OCI-LY3 (cell line): ENCODE data around the gene SELENBP1.
"Not testable (repeated sequence)": the region's sequence is repeated elsewhere in the genome, so short reads cannot be mapped to it uniquely, and the experiment has no call there.

Source experiments
- H2AFZ ChIP-seq: fragments of 200-600, 300-600 bp; shearing (Covaris generic); 2 replicates; pipeline ENCODE4 v1.6.0; 2014; ENCODE audit warnings: antibody characterized with exemption, low read depth, low read length
- H3K27ac ChIP-seq: fragments of 200-600, 300-600 bp; sonication (generic); 2 replicates; pipeline ENCODE4 v1.5.1; 2014; ENCODE audit warnings: mild to moderate bottlenecking, low read length, moderate library complexity, mixed read lengths
- H3K27me3 ChIP-seq: fragments of 200-600, 300-600 bp; sonication (generic); 2 replicates; pipeline ENCODE4 v1.6.1; 2014; ENCODE audit warnings: low read depth, low read length, mixed read lengths
- H3K36me3 ChIP-seq: fragments of 200-600, 300-600 bp; sonication (generic); replicated peaks from 2 replicates; pipeline ENCODE3; 2014; ENCODE audit warnings: low read depth, low read length, mixed read lengths
- H3K4me1 ChIP-seq: fragments of 300-600, 200-600 bp; sonication (generic); 2 replicates; pipeline ENCODE4 v1.6.1; 2014; ENCODE audit warnings: low read length, mixed read lengths
- H3K4me2 ChIP-seq: fragments of 200-600, 300-600 bp; sonication (generic); 2 replicates; pipeline ENCODE4 v1.6.1; 2014; ENCODE audit warnings: low read length, mixed read lengths
- H3K4me3 ChIP-seq: fragments of 300-600, 200-600 bp; sonication (generic); 2 replicates; pipeline ENCODE4 v1.5.1; 2014; ENCODE audit warnings: antibody characterized with exemption, mild to moderate bottlenecking, low read length, moderate library complexity
- H3K79me2 ChIP-seq: fragments of 300-600, 200-600 bp; shearing (Covaris generic); 2 replicates; pipeline ENCODE4 v1.6.1; 2014; ENCODE audit warnings: mild to moderate bottlenecking, low read length, mixed read lengths
- H3K9ac ChIP-seq: fragments of 300-600, 200-600 bp; shearing (Covaris generic); 2 replicates; pipeline ENCODE4 v1.6.0; 2014; ENCODE audit warnings: mild to moderate bottlenecking, low read length, moderate library complexity
- H3K9me3 ChIP-seq: fragments of 200-600, 300-600 bp; shearing (Covaris generic); 2 replicates; pipeline ENCODE4 v1.6.1; 2014; ENCODE audit warnings: low read length, mixed read lengths; ENCODE audit not compliant: insufficient read depth
- H4K20me1 ChIP-seq: fragments of 200-600, 300-600 bp; sonication (generic); 2 replicates; pipeline ENCODE4 v1.6.1; 2016; ENCODE audit warnings: low read length, mixed read lengths; ENCODE audit not compliant: insufficient read depth
- EZH2phosphoT487 ChIP-seq: fragments of 200-600 bp; shearing (Covaris generic); IDR thresholded peaks from 2 replicates; pipeline ENCODE4 v1.6.1; 2018; ENCODE audit warnings: antibody characterized with exemption, mixed run types, low read depth
- TF ChIP-seq, protein P1 (sequence below): fragments of 200-600, 300-600 bp; sonication (generic); IDR thresholded peaks from 2 replicates; pipeline ENCODE4 v1.5.1; 2014; ENCODE audit warnings: antibody characterized with exemption, low read length, low read depth

Gene SELENBP1

DNA sequence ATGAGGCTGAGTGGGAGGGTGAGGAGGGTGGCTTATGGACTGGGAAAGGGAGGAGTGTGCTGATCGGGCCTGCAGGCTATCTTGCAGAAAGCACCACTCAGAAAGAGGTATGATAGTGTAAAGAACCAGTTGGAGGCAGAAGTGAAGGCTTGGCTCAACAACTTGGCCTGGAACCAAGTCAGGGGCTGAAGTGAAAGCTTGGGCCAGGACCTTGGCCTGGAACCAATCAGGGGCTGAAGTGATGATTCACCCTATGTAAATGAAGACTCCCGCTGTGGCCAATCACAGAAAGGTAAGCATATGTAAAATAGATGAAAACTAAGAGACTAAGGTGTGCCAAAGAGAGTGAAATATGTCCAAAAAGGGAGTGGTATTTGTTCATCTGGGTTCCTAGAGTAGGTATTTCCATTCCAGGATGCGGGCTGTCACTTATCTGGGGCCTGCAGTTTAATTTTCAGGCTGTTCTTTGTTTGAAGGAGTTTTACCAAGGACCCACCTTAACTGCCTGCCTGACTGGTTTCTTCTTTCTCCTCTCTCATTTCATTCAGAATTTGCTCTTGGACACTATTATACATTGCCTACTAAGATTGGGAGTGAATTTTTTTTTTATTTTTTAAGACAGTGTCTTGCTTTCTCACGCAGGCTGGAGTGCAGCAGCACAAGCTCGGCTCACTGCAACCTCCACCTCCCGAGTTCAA is 20.3 kb downstream of the SELENBP1 start:
- no peak overlapping the region for H3K4me3 ChIP-seq
- no peak overlapping the region for H3K27ac ChIP-seq
- H3K79me2 ChIP-seq, result no peaks in the 10 kb centered on the region
- peaks cover 19% of the 10 kb centered on the region for H3K4me1 ChIP-seq
- no peaks in the 10 kb centered on the region for H3K27me3 ChIP-seq
- H3K9me3 ChIP-seq, result peaks cover 8% of the 10 kb centered on the region
- no peaks in the 10 kb centered on the region for H4K20me1 ChIP-seq
- no peak overlapping the region for H2AFZ ChIP-seq
- H3K4me2 ChIP-seq, result no peak overlapping the region
- H3K9ac ChIP-seq, result no peak overlapping the region
- H3K36me3 ChIP-seq, result peaks cover 10% of the 10 kb centered on the region
- TF ChIP-seq, protein P1, sequence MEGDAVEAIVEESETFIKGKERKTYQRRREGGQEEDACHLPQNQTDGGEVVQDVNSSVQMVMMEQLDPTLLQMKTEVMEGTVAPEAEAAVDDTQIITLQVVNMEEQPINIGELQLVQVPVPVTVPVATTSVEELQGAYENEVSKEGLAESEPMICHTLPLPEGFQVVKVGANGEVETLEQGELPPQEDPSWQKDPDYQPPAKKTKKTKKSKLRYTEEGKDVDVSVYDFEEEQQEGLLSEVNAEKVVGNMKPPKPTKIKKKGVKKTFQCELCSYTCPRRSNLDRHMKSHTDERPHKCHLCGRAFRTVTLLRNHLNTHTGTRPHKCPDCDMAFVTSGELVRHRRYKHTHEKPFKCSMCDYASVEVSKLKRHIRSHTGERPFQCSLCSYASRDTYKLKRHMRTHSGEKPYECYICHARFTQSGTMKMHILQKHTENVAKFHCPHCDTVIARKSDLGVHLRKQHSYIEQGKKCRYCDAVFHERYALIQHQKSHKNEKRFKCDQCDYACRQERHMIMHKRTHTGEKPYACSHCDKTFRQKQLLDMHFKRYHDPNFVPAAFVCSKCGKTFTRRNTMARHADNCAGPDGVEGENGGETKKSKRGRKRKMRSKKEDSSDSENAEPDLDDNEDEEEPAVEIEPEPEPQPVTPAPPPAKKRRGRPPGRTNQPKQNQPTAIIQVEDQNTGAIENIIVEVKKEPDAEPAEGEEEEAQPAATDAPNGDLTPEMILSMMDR, result no peak
- TF ChIP-seq EZH2phosphoT487, result no peak

- not testable (repeated sequence) for H4K20me1 ChIP-seq, H2AFZ ChIP-seq, H3K27me3 ChIP-seq, H3K27ac ChIP-seq, H3K4me3 ChIP-seq, H3K9ac ChIP-seq, H3K4me2 ChIP-seq, H3K9me3 ChIP-seq
- H3K79me2 ChIP-seq, result peaks cover 14% of the 10 kb centered on the region
- H3K4me1 ChIP-seq, result peaks cover 22% of the 10 kb centered on the region
- peaks cover 20% of the 10 kb centered on the region for H3K36me3 ChIP-seq
Measured at GRCh38 chr1:151350323-151350722, 22.2 kb downstream of the SELENBP1 start.

- Histone ChIP-seq H3K4me3 (peak overlapping the region; percentile 71), H3K9ac (peak overlapping the region; percentile 76), H3K9me3 (peaks cover 8% of the 10 kb centered on the region), H3K79me2 (peaks cover 29% of the 10 kb centered on the region), H2AFZ (peak overlapping the region; percentile 12; the same call in 1 of the 2 replicates), H3K4me2 (peak overlapping the region; percentile 86), H3K36me3 (peaks cover 44% of the 10 kb centered on the region), H4K20me1 (no peaks in the 10 kb centered on the region), H3K27ac (peak overlapping the region; percentile 94), H3K27me3 (no peaks in the 10 kb centered on the region), H3K4me1 (peaks cover 28% of the 10 kb centered on the region)
- TF ChIP-seq, protein P1, result no peak
- TF ChIP-seq EZH2phosphoT487, result no peak
Measured at GRCh38 chr1:151347523-151348246, 24.8 kb downstream of the SELENBP1 start.

GRCh38 chr1:151346769-151347522 is 25.6 kb downstream of the SELENBP1 start, which contains the start of gene RFX5:
Gene RFX5 (minus strand): TSS chr1:151347252. CDS start chr1:151346320, 932 bp downstream.
- H3K4me3 ChIP-seq, result peak within 1 kb of the TSS; percentile 88
- peaks cover 28% of the 10 kb centered on the region for H3K4me1 ChIP-seq
- peak within 1 kb of the TSS; percentile 94 for H3K27ac ChIP-seq
- H3K79me2 ChIP-seq, result peaks cover 29% of the 10 kb centered on the region
- H3K9me3 ChIP-seq, result peaks cover 4% of the 10 kb centered on the region
- peak within 1 kb of the TSS; percentile 99 for H3K4me2 ChIP-seq
- no peaks in the 10 kb centered on the region for H4K20me1 ChIP-seq
- no peaks in the 10 kb centered on the region for H3K27me3 ChIP-seq
- TF ChIP-seq, protein P1, result no peak
- no peak for TF ChIP-seq EZH2phosphoT487
- H3K9ac ChIP-seq, result peak within 1 kb of the TSS; percentile 99
- H2AFZ ChIP-seq, result peak within 1 kb of the TSS; percentile 12; the same call in 1 of the 2 replicates
- peaks cover 49% of the 10 kb centered on the region for H3K36me3 ChIP-seq
